ENCODE results near the gene HLA-DRA.
"Not testable (repeated sequence)": the region's sequence is repeated elsewhere in the genome, so short reads cannot be mapped to it uniquely, and the experiment has no call there.

- not testable (repeated sequence) for TF ChIP-seq EZH2 (IDR thresholded peaks at IDR 0.05; ENCODE audit: low read length)
- TF ChIP-seq, protein P1, sequence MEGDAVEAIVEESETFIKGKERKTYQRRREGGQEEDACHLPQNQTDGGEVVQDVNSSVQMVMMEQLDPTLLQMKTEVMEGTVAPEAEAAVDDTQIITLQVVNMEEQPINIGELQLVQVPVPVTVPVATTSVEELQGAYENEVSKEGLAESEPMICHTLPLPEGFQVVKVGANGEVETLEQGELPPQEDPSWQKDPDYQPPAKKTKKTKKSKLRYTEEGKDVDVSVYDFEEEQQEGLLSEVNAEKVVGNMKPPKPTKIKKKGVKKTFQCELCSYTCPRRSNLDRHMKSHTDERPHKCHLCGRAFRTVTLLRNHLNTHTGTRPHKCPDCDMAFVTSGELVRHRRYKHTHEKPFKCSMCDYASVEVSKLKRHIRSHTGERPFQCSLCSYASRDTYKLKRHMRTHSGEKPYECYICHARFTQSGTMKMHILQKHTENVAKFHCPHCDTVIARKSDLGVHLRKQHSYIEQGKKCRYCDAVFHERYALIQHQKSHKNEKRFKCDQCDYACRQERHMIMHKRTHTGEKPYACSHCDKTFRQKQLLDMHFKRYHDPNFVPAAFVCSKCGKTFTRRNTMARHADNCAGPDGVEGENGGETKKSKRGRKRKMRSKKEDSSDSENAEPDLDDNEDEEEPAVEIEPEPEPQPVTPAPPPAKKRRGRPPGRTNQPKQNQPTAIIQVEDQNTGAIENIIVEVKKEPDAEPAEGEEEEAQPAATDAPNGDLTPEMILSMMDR (optimal IDR thresholded peaks at IDR 0.05 in 1 of 3, IDR thresholded peaks at IDR 0.05 in 1 of 3, conservative IDR thresholded peaks at IDR 0.05 in 1 of 3; ENCODE audit: extremely low read depth in 1 of 3, insufficient read depth in 2 of 3, low read length in 3 of 3): not testable (repeated sequence)
These were observed 28.2 kb downstream of the HLA-DRA start for GRCh38 chr6:32467743-32468503.

Data from keratinocyte (primary cell).